PC-3 (cell line): ENCODE results near the gene CMTM7.

Source experiments
- CTCF ChIP-seq: fragments of 300-600 bp; sonication (generic); conservative IDR thresholded peaks from 2 replicates; pipeline ENCODE4 v1.5.1; 2017; ENCODE audit warnings: antibody characterized with exemption, low read depth, mild to moderate bottlenecking, low read length
- EZH2 ChIP-seq: fragments of 300-600 bp; sonication (generic); IDR thresholded peaks from one replicate; pipeline ENCODE4 v1.6.1; 2017; ENCODE audit warnings: antibody characterized with exemption, mild to moderate bottlenecking, low read length; ENCODE audit not compliant: unreplicated experiment
- EZH2phosphoT487 ChIP-seq: fragments of 300-600 bp; sonication (generic); IDR thresholded peaks from 2 replicates; pipeline ENCODE4 v1.6.1; 2018; ENCODE audit warnings: mild to moderate bottlenecking, antibody characterized with exemption, low read length, borderline replicate concordance

- TF ChIP-seq CTCF (no peak), EZH2 (no peak), EZH2phosphoT487 (no peak)
These were observed 92.1 kb downstream of the CMTM7 start for GRCh38 chr3:32483772-32484171.
